ENCODE data around the gene ADSL.

ADSL gene

DNA sequence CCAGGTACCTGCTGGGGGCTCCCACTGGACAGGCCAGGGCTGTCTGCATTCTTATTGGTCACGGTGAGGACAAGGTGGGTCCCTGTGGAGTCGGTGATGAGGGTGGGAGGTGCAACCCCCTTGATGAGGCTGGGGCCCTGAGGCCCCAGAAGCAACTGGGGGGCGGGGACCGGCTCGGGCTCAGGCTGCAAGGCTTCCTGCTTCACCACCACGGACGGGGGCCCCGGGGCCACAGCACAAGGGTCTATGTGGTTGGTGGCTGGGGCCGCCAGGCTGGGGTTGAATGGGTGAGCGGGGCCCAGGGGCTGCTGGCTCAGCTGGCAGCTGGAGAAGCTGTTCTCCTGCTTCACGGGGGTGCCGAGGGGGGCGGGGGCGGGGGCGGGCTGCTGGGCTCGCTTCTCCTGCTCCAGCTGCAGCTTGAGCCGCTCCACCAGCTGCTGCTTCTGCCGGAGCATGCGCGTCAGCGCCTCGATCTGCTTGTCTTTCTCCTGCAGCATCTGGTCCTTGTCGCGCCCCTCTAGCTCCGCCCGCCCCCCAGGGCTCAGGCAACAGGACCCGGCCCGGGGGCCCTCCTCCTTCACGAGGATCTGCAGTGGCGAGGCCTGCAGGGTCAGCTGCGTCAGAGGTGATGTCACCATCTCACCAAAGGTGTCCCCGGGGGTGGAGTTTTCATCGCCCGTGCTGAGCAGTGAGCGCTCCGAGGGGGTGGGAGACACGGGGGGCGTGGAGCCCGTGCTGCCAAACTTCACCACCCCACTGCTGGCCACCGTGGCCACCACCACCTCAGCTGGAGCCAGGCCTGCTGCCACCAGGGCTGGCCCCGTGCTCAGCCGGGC lies 72.3 kb downstream of the ADSL start:
- DNase-seq (ENCODE audit: low spot score), result no peak

DNA sequence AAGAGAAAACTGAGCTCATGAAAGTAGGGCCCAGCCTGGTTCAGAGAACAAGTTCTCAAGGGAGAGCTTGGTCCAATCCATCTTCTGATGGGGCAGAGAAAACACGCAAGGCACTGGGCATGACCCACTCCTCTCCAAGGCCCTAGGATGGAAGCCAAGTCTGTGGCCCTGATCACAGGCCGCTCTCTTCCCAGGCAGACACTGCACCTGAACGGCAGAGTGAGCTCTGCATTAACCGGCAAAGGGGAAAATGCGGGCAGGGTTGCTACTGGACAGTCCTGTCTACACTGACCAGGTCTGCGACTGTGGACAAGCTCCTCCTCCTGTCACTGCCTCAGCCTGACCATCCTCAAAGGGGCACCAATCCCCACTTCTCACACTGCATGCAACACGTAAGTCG lies 73.4 kb downstream of the ADSL start:
- no peak for DNase-seq (ENCODE audit: low spot score)

DNA sequence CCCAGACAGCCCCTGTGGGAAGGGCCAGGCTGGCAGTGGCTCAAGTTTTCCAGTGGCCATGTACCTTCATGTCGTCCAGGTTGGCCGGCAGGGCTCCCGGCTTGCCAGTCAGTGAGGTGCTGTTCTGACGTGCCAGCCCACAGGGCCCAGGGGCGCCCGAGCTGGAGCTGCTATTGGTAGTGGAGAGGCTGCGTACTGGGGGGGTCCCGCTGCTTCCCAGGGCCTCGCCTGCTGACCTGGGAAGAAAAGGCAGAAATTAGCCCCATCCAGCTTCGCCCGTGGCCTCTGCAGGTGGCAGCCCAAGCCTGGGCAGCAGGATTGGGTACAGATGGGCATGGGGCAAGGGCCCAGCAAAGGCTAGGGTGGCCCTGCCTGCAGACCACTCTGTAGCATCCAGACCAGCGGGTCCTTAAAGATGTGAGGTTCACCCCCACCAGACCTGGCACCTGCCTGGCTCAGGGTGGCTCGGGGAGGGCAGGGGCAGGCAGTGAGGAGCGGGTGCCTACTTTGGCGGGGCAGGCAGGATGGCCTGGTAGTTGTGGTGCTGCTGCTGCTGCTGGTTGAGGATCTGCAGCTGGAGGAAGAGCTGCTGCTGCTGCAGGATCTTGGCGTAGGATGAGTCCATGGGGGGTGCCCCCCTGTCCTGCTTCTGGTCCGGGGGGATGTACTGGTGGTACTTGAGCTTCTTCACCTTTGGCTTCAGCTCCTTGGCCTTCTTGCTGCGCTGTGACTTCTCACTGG lies 74.2 kb downstream of the ADSL start:
- no peak for DNase-seq (ENCODE audit: low spot score)

DNA sequence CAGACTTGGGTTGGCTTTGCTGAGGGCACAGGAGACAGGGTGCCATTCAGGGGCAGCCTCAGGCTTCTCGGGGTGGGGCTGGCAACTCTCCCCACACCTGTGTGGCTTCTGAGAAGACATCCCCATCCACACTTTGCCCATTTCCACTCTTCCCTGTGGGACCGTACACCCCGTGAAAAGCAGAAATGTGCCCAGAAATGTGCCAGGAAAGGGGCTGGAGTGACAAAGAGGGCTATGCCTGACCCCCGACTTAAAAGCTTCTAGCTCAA lies 74.7 kb downstream of the ADSL start:
- DNase-seq (ENCODE audit: low spot score), result no peak

DNA sequence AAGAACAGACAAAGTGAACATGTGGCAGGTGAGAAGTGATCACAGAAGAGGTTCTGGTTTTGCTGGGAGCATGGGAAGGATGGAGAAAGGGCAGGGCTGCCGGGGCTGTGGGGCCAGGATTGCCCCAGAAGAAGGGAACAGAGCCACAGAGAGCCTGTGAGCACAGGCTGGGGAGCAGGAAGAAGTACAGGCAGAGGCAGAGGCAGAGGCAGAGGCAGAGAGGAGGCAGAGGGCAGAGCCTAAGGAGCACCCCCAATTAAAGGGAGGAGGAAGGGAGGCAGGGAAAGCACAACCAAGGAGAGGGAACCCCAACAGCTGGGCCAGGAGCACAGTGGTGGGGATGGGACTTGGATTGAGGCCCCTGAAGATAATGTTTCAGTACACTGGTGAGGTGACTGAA lies 75.6 kb downstream of the ADSL start:
- no peak for DNase-seq (ENCODE audit: low spot score)

DNA sequence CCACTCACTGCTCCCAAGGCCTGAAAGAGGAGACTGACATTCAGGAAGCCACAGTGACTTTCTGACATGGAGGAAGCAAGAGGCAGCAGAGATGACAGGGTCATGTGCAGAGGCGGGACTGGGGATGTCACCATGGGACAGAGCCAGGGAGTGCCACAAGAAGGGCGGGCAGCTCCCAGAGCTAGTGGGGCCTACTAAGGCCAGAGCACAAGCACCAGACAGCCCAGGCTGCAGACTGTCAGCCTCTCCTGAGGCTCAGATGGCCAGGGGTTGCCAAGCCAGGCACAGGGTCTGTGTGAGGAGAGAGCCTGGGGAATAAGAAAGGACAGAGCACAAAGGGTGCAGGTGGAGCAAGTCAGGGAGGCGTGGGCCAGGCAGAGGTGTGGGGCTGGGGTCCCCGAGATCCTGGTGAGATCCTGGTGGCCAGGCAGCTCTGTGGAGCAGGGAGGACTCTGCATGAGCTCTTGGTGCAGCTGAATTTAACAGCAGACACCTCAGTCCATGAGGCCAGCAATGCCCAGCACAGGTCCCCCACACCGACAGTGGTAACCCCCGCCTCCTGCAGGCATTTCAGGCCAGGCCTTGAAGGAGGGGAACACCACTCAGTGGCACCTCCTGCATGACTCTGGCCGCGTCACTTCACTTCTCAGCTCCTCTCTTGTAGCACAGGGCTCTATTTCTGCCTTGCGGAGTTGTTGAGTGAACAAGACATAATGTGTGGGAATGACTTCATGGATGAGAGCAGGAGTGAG lies 76.4 kb downstream of the ADSL start:
- no peak for DNase-seq (ENCODE audit: low spot score)

DNA sequence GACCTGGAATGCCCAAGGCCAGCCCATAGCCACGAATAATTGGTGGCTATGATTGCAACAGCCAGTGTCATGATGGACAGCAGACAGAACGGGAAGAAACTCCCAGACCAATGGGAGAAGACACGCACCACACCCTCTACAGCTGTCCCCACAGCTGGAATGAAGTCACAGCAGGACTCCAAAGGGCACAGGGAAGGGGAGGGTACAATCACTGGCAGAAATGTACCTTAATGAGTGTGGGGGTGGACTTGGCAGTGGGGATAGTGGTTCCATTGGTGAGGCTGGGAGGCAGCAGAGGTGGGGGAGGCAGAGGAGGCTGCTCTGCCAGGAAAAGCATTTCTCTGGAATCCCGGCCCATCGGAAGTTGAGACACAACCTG lies 77.0 kb downstream of the ADSL start:
- no peak for DNase-seq (ENCODE audit: low spot score)

DNA sequence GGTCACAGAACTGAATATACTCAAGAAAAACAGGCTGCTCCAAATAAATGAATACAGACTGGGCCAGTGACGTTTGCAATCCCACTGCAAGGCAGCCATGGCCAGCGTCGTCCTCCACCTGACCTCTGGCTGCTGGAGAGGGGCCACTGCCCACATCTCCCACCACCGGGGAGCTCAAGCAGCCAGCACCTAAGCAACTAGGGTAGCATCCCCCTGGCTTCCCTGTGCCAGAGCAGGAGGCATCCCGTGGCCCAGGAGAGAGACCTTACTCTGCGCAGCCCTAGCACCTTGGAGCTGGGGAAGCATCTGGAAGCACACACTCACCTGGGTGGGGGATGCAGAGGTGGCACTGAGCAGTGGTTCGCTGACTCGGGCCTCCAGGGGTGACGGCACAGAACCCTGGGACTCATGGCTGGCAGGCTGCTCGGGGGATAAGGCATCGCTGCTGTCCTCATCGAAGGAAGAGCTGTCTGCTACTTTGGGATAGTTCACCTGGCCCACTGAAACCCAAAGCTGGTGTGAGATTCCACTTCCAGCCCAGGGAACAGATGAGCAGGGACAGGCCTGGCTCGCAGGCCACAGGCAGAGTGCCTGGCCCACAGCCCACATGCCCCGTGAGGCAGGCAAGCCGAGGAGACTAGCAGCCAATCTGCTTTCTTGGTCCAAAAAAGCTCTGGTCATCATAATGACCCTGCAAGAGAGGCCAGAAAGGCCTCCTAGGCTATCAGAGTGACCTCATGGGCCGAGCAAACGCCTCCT lies 77.8 kb downstream of the ADSL start:
- no peak for DNase-seq (ENCODE audit: low spot score)

DNA sequence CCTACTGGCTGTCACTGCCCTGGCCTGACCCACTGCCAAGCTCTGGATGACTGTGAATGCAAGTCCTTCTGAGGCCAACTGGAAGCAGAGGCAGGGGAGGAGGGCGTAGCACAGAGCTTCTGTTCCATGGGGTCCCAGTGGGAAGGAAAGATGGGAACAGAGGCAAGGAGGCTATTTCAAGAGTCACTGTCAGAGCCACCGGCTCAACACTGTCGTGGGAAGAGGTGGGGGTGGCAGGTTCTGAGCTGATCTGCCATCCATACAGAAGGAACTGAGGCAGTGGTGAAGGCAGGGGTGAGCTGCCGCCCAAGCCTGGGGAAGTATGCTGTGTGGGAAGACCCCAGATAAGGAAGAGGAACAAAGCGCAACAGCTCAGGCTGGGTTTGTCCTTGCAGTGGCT lies 78.8 kb downstream of the ADSL start:
- no peak for DNase-seq (ENCODE audit: low spot score)

DNA sequence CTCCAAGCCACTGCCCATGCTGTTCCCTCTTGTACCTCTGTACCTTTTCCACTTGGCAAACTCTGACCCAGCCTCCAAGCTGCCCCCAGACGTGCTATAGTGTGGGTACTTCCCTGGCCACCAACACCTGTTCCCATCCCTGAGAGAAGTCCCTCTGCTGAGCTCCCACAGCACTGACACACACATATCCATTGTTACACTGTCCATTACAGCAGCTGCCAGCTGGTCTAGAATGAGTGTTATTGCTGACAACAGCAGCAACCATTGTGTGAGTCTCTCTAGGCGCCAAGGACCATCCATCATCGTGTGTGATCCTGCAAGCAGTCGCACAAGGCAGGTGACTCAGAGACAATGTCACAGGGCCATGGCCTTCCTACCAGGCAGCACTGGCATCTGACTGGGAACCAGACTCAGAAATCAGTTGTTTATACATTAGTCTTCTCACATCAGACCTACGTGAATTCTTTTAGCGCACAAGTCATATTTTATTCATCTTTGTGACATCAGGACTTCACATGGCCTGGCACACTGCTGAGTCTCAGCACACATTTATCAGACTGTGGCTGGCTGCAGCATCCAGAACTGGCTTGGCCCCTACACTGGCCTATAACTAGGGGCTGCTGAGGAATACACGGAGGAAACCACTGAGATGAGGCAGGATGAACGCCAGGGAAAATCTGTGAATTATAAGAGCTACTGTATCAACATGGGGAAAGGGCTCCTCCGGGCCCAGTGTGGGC lies 80.5 kb downstream of the ADSL start:
- DNase-seq (ENCODE audit: low spot score), result peak; percentile 87

DNA sequence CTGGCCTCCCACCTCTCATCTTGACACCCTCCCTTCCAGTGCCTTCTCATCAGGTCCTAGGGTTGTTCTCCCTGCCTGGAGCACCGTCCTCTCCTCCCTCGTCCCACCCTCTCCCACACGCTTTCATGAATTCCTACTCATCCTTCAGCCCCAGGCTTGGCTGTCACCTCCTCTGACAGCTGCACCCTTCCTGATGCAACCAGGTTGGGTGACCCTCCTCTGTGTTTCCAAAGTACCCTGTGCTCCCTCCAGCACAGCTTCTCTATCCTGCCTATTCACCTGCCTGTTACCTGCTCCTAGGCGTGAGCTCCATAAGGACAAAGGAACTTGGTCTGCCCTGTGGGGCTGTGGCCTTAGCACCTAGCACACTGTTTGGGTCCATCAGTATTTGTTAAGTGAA lies 82.5 kb downstream of the ADSL start:
- DNase-seq (ENCODE audit: low spot score), result no peak

DNA sequence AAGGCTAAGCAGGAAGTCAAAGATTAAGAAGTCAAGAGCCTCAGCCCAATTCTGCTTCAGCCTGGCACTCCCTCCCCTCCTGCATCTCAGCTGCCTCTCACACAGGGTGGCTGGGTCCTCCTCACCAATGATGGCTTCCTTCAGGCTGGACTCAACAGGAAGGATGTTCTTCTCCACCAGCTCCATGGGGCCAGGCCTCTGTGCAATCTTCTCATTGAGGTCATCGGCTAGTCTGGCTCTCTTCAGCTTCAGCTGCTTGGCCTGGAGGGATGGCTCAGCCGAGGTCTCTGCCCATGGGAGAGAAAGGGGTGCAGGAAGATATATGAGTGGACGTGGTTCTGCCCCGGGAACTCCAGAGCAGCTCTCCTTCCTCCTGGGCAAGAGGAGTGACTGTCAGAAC lies 83.2 kb downstream of the ADSL start:
- no peak for DNase-seq (ENCODE audit: low spot score)

DNA sequence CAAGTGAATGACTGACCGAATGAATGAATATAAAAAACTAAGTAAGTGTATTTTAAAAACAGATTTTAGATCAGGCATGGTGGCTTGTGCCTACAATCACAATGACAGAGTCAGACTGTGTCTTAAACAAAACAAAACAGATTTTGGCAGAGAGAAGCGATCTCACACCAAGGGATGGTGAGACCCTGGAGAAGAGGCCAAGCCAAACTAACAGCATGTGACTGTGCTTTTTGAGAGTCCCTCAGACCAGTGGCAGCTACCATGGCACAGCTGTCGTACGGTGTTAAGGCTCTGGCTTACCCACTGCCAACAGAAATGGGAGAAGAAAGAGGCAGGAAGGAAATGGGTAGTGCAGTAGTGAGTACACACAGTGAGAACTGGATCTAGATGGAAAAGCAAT lies 84.7 kb downstream of the ADSL start:
- DNase-seq (ENCODE audit: low spot score), result no peak

DNA sequence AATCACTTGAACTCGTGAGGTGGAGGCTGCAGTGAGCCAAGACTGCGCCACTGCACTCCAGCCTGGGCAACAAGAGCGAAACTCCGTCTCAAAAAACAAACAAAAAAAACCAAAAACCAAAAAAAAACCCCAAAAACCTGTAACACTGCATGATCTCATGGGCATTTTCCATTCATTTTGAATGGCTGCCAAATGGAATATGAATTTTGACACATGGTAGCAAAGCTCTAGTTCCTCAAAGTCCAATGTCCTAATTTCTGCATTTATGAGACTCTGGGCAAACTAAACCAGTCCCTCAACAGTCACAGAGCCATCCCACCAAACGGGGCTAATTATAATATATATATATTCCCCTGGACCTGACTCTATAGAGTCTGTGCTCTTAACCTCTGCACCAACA lies 85.9 kb downstream of the ADSL start:
- no peak for DNase-seq (ENCODE audit: low spot score)

DNA sequence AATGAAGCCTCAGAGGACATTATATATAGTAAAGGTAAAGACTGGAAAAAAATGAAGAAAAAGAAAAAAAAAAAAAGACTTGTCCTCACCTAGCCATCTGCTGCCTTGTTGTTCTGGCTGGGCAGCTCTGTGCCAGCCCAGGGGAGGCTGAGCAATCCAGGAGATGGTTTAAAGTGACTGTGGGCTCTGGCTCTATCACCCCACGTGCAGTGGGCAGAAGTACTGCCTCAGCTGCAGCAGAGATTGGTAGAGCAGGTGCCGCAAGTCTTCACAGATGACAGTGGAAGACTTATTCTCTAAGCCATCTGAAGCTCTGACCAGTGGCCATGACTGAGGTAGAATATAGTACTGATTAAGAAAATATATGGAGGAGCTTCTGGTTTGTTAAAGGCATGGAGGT lies 86.3 kb downstream of the ADSL start:
- no peak for DNase-seq (ENCODE audit: low spot score)

DNA sequence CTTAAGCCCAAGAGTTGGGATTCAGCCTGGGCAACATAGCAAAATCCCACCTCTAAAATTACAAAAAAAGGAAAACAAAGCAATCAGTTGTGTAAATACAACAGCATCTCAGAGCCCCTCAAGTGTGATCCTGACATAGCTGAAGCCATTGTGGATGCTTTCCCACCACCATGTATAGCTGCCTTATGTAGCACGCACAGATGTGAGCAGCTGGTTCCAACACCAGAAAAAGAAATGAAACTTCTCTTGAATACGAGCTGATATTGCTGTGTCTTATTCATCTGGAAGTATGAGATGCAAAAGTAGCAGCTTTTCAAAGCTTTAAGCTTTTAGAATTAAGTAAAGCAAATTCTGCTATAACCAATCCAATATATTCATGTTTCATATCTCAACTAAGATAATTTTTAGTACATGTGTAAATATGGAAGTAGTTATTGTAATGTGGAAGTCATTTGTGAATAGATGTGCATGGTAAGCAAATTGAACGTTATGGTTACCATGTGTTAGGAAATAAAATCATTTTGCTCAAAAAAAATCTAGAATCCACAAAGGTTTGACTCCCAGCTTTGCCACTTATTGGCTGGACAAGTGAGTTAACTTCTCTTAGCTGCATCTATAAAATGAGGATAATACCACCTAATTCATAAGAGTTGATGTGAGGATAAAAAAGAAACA lies 87.3 kb downstream of the ADSL start:
- DNase-seq (ENCODE audit: low spot score), result no peak

DNA sequence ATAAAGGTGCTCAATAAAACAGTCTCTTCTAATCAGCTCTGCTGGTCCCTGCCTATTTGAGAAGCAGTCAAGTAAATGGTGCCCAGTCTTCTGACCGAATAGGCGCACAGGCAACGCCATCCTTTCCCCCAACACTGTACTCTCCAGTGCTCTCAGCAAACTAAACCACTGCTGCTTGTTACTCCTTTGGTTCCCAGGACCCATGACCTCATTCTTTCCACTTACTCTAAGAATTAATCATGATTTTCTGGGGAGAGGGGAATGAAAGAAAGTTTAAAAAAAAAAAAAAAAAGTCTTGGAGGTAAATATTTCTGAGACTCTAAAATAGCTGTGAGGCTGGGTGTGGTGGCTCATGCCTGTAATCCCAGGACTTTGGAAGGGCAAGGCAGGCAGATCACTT lies 87.8 kb downstream of the ADSL start:
- no peak for DNase-seq (ENCODE audit: low spot score)

DNA sequence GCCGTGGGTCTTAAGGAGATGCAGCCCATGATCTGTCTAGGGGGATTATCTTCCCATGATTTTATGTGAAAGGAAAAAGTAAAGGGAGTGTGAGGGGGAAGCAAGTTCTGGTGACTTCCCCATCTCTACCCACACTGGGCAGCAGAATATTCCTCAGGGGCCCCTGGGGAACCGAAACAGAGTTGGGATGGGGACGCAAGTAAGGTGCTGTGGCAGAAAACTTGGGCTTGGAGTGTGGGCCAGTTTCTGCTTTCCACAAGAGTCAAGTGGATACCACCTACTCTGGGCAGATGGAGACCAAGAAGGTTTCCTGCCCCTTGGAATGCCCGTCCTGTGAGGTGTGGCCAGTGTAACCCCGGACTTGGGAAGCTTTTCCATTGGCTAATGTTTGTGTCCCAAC lies 88.4 kb downstream of the ADSL start:
- no peak for DNase-seq (ENCODE audit: low spot score)

DNA sequence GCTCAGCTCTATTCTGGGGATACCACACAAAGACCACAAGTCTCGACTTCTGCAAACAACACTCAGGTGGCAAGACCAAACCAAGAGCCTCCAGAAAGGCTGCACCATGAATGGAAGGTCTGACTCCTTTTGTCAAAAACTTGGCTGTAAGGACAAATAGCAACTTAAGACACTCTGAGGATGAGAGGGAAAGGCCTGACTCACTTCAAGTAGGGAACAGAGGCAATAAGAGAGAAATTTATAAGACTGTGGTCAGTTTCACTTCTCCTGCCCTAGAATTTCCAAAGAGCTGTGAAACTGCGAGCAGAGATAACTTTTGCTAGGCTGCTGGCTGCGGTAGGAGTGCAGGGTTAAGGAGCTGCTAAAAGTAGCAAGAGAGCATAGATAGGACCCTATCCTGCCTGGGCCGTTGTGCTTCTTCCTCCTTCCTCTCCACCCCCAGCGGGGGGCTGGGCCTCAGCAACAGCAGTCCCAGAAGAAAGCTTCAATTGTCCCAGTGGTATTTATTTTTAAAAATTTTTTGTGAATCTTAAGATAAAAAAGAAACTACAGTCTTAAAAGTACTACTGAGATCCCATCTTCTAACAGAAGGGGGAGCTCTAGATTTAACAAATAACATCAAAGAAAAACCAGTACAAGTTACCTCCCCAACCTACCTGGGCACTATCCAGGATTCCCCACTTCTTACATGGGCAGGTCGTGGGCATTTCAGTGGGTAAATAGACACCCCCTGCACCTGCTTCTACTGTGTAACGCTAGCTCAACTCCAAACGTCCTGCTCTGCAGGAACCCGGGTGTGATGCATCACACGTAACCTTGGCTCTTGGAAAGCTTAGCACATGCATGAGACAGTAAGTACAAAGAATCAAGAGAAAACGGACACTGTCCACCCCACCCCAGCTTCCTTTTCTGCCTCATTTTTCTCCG lies 90.5 kb downstream of the ADSL start:
- DNase-seq (ENCODE audit: low spot score), result peak; percentile 45

Measured in putamen (tissue), 1 donor.